Measurements from ENCODE around the gene NGFR.

DNA sequence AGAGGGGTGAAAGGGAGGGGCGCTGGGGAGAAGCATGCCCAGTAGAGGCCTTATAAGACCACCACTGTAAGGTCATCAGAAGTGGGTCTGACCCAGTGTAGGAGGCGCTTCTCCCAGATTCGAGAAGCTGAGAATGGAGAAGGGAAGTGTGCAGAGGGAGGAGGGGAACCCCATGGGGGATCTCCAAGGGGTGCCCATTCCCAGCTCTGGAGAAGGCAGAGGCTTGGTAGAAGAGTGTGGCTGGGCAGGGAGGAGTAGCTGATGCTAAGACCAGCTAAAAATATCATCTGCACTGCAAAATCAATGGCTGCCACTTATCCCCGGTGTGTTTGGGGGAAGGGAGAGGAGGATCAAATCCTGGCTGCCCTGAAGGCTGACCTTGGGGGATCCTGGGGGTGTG, 7.2 kb downstream of the NGFR start:
- TF ChIP-seq EZH2 (IDR thresholded peaks at IDR 0.05) (no peak), POLR2AphosphoS5 (IDR thresholded peaks at IDR 0.05; ENCODE audit: borderline replicate concordance, low read depth, low read length) (no peak)
